LNCaP clone FGC (cell line): ENCODE measurements around the gene CLEC2L.

Experiments used
- DNase-seq: peaks from one replicate; pipeline ENCODE4 v3.0.0-alpha.2; 2011; ENCODE audit warnings: low read depth
- H3K4me3 ChIP-seq: 2 replicates; pipeline ENCODE4 v1.5.1; 2011; ENCODE audit warnings: mild to moderate bottlenecking, low read depth, low read length, control low read depth
- CTCF ChIP-seq: IDR thresholded peaks from 2 replicates; pipeline ENCODE4 v1.5.1; 2012; ENCODE audit warnings: mild to moderate bottlenecking; ENCODE audit not compliant: control insufficient read depth, insufficient read depth; ENCODE audit errors: extremely low read depth

The CLEC2L gene

DNA sequence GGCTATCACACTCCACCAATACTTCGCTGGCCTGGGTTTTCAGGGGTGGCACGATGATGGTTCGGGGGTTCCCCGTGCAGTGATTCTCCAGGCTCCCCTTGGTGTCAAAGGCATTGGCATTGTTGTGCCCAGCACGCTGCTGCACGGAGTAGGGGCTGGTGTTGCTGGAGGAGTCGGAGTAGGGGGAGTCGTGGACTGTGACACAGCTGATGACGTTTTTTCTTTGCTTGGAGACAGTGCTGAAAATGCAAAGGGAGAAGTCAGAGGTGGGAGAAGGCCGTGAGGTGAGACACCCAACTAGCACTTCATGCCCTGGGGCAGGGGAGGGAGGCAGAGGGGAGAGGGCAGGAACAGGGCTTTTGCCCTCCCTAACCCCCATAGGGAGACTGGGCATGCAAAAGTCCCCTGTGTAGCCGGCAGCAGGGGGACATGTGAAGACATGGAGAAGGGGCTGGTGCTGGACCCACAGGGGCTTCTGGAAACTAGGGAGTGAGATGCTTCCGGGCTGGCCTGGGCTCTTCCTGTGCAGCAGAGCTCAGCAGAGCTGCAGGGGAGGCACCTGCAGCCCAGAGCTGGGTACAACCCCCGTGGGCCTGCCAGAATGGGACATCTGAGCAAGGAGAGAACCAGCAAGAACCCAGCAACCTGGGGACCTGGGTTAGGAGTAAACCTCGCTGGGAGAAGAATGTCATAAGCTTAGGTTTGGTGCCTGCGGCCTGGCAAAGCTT is 60.5 kb downstream of the CLEC2L start:
- no peak for DNase-seq
- H3K4me3 ChIP-seq: no peak overlapping the region
- TF ChIP-seq CTCF: no peak

DNA sequence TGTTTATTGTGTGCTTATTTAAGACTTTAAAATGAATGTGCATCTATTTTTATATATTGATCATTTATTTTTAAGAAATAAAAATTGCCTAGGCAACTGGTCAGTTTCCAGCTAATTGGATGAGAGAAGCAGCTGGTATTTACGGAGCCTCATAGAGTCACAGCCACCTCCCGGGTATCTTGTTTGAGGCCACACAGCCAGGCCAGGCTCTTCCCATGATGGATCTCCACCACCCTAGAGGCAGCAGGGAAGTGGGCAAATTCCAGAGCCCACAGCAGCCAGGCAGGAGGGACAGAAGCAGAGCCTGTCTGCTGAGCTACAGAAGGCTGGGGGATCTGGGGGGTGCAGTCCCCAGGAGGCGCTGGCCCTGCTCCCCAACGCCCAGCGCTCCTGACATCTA is 61.6 kb downstream of the CLEC2L start:
- no peak overlapping the region for H3K4me3 ChIP-seq
- DNase-seq: no peak
- no peak for TF ChIP-seq CTCF

DNA sequence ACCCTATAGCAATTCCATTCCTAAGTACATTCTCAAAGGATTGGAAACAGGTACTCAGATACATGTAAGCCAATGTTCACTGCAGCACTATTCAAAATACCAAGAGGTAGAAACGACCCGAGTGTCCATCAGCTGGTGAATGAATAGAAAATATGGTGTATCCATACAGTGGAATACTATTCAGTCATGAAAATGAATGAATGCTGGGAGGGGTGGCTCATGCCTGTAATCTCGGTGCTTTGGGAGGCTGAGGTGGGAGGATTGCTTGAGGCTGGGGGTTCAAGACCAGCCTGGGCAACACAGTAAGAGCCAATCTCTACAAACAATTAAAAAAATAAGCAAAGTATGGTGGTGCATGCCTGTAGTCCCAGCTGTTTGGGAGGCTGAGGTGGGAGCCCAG is 62.8 kb downstream of the CLEC2L start:
- H3K4me3 ChIP-seq: no peak overlapping the region
- DNase-seq: no peak
- TF ChIP-seq CTCF: no peak

GRCh38 chr7:139587535-139587934 is 64.0 kb downstream of the CLEC2L start:
- no peak overlapping the region for H3K4me3 ChIP-seq
- no peak for TF ChIP-seq CTCF
- no peak for DNase-seq

DNA sequence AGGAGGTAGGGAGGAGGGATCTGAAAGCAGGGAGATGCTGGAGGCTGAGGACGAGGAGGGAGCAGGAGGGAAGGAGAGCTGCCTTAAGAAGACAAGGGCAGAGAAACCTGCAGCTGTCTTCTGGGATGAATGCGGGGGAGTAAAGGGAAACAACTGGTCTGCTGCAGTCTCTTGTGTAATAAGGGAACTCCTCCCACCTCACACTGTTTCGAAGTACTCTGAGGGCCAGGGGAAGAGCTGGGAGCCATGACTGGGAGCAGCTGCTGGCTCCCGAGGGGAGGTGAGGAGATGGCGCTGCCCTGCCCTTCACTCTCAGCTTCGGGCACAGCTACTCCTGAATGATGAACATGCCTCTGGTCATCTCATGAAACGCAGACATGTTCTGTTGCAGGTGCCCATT is 65.1 kb downstream of the CLEC2L start:
- no peak for DNase-seq
- no peak overlapping the region for H3K4me3 ChIP-seq

DNA sequence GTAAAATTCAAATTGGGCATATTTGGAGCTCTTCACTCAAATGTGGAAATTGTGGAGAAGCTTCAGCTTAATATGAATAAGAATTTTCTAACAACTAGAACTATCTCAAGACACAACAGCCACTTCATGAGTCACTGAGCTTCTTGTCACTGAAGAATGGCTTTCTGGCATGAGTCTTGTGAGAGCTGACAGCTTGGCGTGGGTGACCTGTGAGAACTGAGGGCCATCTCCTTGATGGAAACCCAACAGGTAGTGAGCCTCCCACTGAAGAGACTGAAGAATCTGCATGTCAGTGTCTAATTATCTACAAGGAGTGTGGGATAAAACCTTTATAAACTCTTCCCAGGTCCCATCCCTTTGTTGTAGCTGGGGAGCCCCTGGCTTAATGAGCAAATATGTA is 66.0 kb downstream of the CLEC2L start:
- no peak for DNase-seq
- H3K4me3 ChIP-seq: no peak overlapping the region
- TF ChIP-seq CTCF: no peak

More for the DNA sequence above, 65.1 kb downstream of the CLEC2L start:
- no peak for TF ChIP-seq CTCF
